ENCODE data around the gene CERS5. TPM values are rescaled to one million over a fixed set of nuclear protein-coding genes. Genes with fewer than 3 reads are reported as not detected.
"Not testable (repeated sequence)": the region's sequence is repeated elsewhere in the genome, so short reads cannot be mapped to it uniquely, and the experiment has no call there.

The CERS5 gene
- total RNA-seq, 1 donor from 2014 or later, result 7.3 TPM

- intact Hi-C loops (cut with DNase I), result loop anchor here (5.0 kb wide), 1 partner anchor 79 kb away; the partner anchor contains the start of gene CERS5
- ATAC-seq (ENCODE audit: poor library complexity), result peak; percentile 26
- DNase-seq, result no peak
Observed at GRCh38 chr12:50088577-50089335, 78.4 kb downstream of the CERS5 start.

DNA sequence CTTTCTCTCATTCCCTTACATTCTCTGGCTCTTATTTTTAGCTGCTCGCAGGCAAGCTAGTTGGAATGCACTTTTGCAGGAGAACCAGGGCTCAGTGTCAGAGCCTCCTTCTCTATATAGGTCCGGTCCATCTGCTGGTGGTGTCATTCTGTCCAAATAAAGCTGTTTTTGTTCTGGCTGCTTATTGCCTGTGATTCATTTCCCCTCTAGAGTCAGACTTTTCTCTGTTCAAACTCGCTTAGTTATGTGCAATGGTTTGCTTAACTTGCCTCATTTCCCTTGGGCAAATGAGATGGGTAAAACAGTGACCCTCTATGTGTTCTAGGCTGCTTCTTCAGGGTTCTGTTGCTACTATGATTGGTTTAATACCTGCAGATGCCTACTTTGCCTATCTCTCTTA lies 79.2 kb downstream of the CERS5 start:
- intact Hi-C loops (cut with DNase I), result loop anchor here (5.0 kb wide), 1 partner anchor 79 kb away; the partner anchor contains the start of gene CERS5
- ATAC-seq (ENCODE audit: poor library complexity), result no peak

GRCh38 chr12:50087151-50087550 lies 80.0 kb downstream of the CERS5 start:
- no peak for DNase-seq
- intact Hi-C loops (cut with DNase I), result loop anchor here (5.0 kb wide), 1 partner anchor 80 kb away; the partner anchor contains the start of gene CERS5
- no peak for ATAC-seq (ENCODE audit: poor library complexity)

More for the DNA sequence above, 79.2 kb downstream of the CERS5 start:
- no peak for DNase-seq

DNA sequence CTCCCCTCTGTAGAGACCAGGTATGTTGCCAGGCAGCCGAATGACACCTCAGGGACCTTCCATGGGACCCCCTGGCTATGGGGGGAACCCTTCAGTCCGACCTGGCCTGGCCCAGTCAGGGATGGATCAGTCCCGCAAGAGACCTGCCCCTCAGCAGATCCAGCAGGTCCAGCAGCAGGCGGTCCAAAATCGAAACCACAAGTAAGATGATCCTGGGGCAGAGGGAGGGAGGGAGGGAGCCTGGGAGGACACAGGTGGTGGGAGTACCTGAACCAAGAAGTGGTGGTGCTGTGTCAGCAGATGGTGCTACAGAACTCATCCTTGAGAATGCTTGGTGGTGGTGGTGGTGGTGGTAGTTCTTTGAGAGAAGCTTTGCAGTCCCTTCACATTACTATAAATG lies 81.0 kb downstream of the CERS5 start:
- ATAC-seq (ENCODE audit: poor library complexity) (no peak), DNase-seq (no peak)
- intact Hi-C loops (cut with DNase I), result loop anchor here (5.0 kb wide), 1 partner anchor 81 kb away; the partner anchor contains the start of gene CERS5

- no peak for DNase-seq
- intact Hi-C loops (cut with DNase I), result loop anchor here (5.0 kb wide), 1 partner anchor 82 kb away; the partner anchor contains the start of gene CERS5
- no peak for ATAC-seq (ENCODE audit: poor library complexity)
Observed at GRCh38 chr12:50085615-50086072, 81.5 kb downstream of the CERS5 start.

GRCh38 chr12:50084775-50085614 lies 82.2 kb downstream of the CERS5 start, which contains the start of gene SMARCD1:
Gene SMARCD1, plus strand, starts transcription at chr12:50085342. Its CDS starts 28 bp downstream, at chr12:50085370.
- DNase-seq, result peak; percentile 96
- ATAC-seq (ENCODE audit: poor library complexity), result peak; percentile 96
- intact Hi-C loops (cut with DNase I), result loop anchor here (5.0 kb wide), 1 partner anchor 82 kb away; the partner anchor contains the start of gene CERS5

DNA sequence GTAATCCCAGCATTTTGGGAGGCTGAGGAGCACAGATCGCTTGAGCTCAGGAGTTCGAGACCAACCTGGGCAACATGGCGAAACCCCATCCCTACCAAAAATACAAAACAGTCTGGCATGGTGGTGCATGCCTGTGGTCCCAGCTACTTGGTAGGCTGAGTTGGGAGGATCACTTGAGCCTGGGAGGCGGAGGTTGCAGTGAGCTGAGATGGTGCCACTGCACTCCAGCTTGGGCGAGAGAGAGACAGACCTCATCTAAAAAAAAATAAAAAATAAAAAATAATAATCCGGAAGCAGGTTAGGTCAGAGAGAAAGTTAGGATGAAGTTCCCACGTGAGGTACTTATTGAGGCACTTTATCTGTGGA lies 82.8 kb downstream of the CERS5 start:
- DNase-seq; intact Hi-C loops (cut with DNase I); ATAC-seq (ENCODE audit: poor library complexity): not testable (repeated sequence)

- intact Hi-C loops (cut with DNase I), result no loop called here
- no peak for DNase-seq
- no peak for ATAC-seq (ENCODE audit: poor library complexity)
Observed at GRCh38 chr12:50083301-50083700, 83.9 kb downstream of the CERS5 start.

DNA sequence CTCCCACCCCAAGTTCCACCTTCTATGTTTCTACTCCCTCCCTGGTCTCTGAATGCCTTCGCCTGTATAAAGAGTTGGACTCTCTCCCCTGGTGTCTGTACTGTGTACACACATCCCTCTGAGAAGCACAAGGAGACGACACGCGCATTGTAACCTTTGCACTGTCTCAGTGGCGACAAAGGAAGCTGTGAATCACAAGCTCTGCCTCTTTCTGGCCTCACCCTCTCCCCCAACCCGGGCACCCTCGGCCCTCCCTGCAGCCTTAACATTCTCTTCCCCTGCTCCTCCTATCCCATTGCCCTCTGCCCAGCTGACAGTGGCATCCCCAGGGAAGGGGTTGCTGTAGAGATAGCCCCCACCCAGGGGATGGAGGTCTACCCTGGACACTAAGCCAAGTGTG lies 84.5 kb downstream of the CERS5 start:
- ATAC-seq (ENCODE audit: poor library complexity), result no peak
- no peak for DNase-seq
- intact Hi-C loops (cut with DNase I), result no loop called here

DNA sequence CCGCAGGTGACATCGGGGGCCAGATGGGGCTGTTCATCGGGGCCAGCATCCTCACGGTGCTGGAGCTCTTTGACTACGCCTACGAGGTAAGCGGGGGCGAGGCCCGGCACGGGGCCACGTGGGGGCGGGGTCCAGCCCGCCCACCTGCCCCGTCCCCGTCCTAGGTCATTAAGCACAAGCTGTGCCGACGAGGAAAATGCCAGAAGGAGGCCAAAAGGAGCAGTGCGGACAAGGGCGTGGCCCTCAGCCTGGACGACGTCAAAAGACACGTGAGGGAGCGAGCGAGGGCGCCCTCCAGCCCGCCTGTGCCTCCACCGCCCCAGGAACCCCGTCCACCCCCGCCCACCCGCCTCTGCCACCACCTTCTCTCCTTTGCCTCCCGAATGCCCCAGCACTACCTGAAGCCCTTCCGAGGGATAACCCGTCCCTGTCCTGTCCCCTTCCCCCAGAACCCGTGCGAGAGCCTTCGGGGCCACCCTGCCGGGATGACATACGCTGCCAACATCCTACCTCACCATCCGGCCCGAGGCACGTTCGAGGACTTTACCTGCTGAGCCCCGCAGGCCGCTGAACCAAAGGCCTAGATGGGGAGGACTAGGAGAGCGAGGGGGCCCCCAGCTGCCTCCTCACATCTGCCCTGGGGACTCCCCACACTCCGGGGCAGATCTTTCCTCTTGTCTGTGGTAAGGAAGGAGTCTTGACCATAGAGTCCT lies 85.9 kb downstream of the CERS5 start:
- intact Hi-C loops (cut with DNase I), result no loop called here
- ATAC-seq (ENCODE audit: poor library complexity) (no peak), DNase-seq (no peak)

- intact Hi-C loops (cut with DNase I), result no loop called here
- DNase-seq (no peak), ATAC-seq (ENCODE audit: poor library complexity) (no peak)
Observed at GRCh38 chr12:50079771-50080170, 87.4 kb downstream of the CERS5 start.

Other genes with a start within 250 kb of the CERS5 start
- gene AQP2, start 216.6 kb downstream of the CERS5 start, total RNA-seq, result not detected
- 0.38 TPM for gene AQP5, start 205.5 kb downstream of the CERS5 start, total RNA-seq
- not detected for gene AQP6, start 194.4 kb downstream of the CERS5 start, total RNA-seq
- gene RACGAP1, start 141.9 kb downstream of the CERS5 start, total RNA-seq, result 5.6 TPM
- gene ASIC1, start 109.8 kb downstream of the CERS5 start, total RNA-seq, result 1.6 TPM
- 14.3 TPM for gene SMARCD1, start 82.0 kb downstream of the CERS5 start, total RNA-seq
- gene GPD1, start 63.4 kb downstream of the CERS5 start, total RNA-seq, result 38.3 TPM
- 243 TPM for gene COX14, start 55.1 kb downstream of the CERS5 start, total RNA-seq
- 11.8 TPM for gene LIMA1, start 116.2 kb upstream of the CERS5 start, total RNA-seq
- gene FAM186A, start 229.2 kb upstream of the CERS5 start, total RNA-seq, result not detected
- 58.5 TPM for gene LARP4, start 233.5 kb upstream of the CERS5 start, total RNA-seq